GM21825 (cell line): Measurements from ENCODE around the gene ADAMTS2.

Experiments
- ATAC-seq: cut with Tn5 transposase; IDR thresholded peaks from one replicate; pipeline ENCODE4 v1.9.1; 2021; ENCODE audit warnings: mild to moderate bottlenecking, moderate library complexity; ENCODE audit not compliant: unreplicated experiment

The ADAMTS2 gene

DNA sequence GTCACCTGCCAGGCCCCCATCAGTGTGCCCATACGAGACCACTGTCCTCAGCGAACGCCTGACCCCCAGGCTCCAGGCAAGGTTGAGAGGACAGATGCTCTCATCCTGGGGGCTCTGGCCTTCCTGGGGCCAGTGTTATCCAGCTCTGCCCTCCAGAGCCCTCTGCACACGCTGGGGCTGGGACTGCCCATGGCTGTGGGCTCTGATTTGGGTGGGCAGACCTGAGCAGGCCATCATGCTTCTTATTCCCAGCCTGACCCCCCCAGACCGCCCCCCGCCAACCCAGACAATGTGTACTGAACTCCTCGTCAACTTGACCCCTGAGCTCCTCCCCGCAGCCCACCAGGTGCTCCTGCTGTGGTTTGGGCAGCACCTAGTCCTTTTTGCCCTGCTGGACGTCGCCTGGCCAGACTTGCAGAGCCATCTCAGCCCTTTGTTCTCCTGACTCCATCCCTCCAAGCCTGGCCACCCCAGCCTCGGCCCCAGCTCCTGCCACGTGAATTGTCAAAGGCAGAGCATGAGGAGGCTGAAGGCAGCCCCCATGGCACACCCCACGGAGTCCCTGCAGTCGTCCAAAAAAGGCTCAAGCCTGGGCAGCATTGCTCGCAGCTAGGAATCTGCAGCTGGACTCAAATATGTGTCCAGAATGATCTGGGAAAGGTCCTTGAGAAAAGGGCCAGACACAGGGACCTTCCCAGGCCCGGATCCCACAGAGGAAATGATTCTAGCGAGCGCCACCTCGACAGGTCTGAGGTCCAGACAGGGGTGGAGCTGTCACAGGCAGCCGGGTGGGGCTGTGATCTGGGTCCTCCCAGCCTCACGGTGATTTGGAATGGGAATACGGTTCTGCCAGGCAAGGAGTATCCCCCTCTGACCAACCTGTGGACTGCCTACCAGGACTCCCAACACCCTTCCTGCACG is 87.0 kb downstream of the ADAMTS2 start:
- no peak for ATAC-seq

DNA sequence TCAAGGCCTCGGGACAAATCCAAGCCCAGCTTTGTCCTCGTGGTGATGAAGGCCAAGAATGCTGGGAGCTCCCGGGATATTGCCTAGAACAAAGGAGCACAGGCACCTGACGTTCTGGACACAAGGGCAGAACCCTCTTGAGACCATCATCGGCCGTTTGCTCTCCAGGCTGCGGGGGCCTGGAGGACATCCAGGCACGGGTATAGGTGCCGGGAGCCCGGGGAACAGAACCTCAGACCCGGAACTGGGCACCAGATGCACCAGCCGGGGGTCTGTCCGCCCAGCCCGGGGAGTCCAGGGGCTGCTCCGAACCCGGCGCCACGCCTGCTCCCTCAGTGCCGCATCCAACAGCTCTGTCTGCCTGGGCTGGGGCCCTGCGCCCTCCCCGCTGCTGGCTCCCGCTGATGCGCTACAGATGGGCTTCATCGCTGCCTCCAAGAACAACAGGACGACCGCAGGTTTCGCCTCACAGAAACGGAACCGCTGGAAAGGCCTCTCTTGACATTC is 88.0 kb downstream of the ADAMTS2 start:
- no peak for ATAC-seq

DNA sequence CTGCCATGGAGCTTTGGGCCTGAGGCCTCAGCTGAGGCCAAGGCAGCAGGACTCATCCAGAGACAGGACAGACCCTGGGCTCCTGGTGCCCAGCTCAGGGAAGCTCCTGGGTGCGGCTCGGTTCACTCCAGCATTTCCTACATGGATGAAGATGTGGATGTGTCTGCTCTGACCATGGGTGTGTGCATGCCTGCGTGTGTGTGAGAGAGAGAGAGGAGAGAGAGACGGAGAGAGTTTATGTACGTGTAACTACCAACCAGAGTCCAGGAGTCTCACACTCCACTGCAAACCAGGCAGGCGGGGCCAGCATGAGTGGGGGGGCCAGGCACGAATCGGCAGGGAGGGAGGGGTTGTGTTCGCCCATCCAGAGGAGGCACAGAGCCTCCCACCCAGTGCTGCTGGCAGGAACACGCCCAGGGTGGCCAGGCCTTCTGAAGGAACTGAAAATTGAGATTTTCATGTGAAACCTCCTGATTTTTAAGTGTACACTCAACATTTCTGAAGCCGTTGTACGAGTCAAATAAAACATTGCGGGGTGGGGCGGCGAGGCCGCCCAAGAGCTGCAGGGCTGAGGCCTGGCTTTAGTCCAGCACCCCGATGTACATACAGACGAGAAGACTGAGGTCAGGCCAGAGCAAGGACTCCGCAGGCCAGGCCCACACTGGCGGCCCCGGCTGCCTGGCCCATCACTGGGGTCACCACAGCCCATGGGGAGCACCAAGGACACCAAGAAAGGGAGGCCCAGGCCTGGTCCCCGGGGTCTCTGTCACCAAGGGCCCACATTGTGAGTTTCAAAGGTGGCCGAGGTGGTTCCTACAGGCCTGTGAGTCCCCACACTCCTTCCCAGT is 88.7 kb downstream of the ADAMTS2 start:
- ATAC-seq: no peak

DNA sequence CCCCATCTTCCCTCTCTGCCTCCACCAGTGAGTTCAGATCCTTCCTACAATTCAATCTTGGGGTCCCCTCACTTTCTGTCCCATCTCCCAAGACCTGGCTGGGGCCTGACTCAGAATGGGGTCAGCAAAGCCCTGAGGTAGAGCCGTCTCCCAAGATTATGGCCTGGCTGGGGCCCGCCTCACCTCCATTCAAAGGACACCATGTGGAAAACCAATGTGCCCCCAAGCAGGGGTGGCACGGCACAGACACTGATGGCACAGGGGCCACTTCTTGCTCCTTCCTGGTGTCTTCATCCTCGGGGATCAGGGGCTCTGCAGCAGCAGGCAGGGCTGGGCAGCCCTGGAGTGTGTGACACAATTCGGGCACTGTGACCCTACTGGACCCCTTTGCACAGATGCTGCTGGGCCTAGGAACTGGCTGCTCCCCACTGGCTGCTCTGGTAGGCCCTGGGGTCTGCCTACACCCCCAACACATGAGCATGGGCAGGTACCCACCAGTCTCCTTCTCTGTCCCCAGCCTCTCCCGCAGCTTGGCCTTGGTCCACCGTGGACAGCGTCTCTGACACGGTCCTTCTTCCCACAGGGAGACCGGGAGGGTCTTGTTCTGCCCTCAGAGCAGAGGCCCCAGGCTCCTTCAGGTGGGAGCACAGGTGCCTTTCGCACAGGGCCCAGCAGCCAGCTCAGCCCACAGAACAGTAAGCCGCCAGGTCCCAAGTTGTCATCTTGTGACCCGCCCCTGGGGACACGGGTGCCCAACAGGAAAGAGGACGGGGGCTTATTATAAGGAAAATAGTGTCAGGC is 89.5 kb downstream of the ADAMTS2 start:
- no peak for ATAC-seq

DNA sequence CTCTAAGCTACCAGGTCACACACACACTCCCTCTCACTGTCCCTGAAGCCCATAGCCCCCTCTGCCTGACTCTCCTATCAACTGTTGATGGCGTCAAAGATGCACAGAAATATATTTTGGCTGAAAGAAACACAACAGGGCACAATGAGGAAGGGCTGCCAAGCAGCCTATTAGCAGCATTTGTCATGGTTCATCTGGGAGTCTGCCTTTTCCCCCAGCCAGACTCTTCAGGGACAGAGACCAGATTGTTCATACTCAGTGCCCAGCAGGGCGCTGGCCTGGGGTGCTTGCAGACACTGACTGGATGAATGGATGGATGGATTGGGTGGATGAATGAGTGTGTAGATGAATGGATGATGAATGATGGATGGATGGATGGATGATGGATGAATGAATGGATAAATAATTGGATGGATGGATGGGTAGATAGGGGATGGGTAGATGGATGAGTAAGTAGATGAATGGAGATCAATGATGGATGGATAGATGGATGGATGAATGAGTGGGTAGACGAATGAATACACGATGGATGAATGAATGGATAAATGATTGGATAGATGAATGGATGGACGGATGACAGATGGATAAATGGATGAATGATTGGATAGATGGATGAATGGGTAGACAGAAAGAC is 90.5 kb downstream of the ADAMTS2 start:
- ATAC-seq: no peak

DNA sequence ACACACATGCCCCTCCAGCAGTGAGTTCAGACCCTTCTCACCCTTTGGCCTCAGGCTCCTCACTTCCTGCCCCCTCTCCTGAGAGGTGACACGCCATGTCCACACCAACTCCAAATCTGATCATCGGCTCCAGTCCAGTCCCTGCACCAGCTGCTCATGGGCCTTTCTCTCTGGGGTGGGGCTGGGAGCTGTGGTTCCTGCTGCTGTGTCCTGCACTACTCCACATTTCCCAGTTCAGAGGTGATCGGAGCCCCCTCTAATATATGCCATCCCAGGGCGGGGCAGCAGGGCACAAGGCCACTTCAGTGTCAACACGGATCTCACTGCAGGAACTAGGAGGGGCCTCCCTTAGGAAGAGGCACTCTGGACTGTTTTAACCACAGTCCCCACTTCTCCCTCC is 91.5 kb downstream of the ADAMTS2 start:
- ATAC-seq: no peak

DNA sequence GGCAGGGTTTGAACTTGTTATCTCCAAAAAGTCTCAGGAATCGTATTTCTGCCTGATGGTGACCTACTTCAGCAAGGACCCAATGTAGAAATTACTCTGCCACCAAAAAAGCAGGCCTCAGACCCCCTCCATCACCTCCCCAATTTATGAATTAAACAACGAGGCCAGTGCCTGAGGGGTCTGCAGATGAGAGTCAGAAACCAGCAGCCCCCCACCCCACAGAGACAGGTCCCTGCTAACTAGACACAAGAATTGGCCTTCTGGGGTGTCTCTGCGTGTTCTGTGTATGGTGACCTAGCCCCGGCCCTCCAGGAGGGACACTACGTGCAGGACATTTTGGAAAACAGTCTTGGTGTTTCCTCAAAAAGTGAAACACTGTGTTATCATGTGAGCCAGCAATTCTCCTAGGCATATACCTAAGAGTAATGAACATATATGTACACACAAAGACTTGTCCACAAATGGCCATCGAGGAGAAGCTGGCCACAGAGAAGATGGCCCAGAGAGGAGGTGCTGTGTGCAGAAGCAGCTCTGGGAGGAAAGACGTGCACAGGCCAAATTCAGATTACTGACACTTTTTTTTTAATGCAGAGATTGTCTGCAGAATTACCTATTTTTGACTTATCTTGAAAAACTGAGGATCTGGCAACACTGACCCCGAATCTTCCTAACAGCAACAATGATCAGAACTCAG is 93.8 kb downstream of the ADAMTS2 start:
- no peak for ATAC-seq

DNA sequence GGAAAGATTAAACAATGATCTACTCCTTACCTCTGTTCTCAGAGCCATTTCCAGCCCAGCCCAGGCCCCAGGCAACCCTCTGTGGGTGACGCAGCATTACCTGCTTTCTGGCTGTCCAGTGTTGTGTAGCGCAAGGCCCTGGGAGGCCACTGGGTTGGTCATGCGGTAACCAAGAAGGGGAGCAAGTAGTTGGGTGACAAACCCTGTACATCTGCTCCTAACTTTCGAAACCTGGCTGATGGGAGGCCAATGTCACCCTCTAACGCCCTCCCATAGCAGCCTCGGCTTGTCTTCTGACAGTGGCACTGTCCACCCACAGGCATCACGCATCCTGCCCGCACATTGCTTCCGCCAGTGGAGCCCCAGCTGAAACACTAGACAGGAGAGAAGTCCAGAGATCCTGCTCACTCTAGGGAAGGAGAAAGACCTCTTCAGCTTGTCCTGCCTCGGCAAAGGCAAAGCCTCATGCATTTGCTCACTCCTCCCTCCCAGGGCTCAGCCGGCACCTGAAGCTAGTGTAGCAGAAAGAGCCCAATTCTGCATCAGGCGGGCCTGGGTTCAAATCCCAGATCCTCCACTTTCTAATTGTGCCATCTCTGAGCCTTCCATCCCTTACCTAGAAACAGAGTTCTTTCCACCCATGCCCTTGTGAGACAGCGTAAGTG is 94.6 kb downstream of the ADAMTS2 start:
- no peak for ATAC-seq

DNA sequence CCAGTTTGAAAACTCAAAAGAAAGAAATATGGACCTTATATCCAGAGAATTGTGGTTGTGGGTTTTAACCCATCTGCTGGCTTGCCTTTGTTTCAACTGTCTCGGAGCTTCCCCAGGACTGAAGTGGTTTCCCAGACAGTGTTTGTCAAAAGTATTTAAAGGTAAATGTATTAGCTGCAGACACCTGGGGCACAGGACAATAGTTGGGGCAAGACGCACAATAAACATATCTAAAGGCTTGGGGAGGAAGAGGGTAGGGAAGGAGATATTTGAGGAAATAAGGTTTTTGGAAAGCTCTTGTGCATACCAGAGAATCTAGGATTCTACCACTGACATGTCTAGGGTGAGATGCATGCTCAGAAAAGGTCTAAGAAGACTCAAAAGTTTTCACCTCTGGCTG is 99.0 kb downstream of the ADAMTS2 start:
- ATAC-seq: no peak

DNA sequence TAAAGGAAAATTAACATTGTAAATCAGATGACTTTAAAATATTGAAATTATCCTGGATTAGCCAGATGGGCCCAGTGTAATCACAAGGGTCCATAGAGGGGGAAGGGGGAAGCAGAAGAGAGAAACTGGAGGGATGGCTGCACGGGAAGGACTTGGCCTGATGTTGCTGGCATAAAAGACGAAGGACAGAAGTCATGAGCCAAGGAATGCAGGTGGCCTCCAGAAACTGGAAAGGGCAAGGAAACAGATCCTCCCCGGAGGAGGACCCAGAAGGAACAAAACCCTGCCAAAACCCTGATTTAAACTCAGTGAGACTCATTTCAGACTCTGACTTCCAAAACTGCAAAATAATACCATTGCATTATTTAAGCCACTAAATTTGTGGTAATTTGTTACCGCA is 100.2 kb downstream of the ADAMTS2 start:
- no peak for ATAC-seq

DNA sequence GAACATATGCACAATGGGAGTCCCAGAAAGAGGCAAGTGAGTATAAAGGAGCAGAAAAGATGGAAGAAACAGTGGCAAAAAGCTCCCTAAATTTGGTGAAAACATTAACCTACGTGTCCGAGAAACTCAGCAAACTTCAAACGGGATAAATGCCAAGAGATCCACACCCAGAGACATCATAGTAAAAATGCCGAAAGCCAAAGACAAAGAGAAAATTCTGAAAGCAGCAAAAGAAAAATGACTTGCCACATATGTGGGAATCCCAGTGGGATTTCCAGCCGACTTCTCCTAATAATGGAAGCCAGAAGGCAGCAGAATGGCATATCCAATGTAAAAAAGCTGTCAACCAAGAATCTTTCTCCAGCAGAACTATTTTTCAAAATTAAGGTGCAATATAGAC is 101.2 kb downstream of the ADAMTS2 start:
- ATAC-seq: no peak

DNA sequence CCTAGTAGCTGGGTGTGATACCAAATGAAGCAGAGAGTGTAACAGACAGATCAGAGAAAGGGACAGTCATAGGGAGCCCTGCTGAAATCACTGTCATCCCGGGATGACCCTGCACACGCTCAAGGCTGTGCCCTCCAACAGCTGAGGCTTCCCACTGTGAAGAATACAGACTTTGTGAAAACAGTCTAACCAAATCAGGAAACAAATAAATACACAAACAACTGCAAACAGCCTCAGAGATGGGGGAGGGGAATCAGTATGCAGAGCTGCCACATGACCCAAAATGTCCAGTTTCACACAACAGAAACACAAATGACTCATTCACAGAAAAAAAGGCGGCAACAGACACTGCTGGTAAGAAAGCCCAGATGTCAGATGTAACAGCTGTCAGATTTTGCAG is 101.9 kb downstream of the ADAMTS2 start:
- ATAC-seq: no peak

DNA sequence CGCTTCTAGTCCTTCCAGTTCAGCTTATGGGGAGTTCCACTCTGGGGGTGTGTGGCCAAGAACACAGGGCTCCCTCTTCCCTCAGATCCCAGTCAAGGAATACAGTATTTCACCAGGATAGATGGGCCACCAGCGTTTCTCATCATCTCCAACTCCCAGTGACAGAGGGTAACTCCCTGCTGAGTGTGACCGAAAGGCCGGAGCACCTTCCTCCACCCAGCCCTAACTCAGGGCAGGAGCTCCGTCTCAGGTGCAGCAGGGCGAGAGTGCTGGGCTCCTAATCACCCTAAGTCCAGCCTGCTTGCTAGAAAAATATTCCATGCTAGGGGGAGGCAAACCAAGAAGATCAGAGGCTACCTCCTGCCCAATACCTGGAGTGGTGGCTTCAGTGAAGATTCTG is 102.6 kb downstream of the ADAMTS2 start:
- ATAC-seq: no peak

DNA sequence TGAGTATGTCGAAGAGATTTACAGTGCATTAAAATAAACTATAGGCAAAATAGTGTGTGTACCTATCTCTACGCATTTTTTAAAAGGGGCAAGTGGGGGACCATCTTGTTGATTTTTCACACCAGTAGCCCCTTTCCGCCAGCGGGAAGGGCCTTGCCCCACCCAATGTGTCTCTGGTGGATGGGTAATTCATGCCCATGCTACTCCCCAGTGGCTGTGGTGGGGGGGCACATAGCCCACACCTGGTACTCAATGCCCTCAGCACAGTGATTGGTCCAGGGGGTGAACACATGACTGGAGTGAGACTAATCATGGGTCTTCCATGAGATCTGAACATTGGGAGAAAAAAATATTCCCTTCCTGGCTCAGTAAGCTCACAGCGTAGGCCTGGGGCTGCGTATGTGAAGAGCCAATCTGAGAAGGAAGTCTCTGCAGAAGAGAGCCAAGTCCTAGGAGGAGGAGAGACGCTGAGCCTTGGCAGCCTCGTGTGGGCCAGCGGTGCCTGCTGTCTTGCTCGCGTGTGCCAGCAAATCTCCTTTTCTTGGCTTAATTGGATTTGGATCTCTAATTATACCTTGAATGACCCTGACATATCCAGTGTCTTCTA is 103.4 kb downstream of the ADAMTS2 start:
- ATAC-seq: no peak

DNA sequence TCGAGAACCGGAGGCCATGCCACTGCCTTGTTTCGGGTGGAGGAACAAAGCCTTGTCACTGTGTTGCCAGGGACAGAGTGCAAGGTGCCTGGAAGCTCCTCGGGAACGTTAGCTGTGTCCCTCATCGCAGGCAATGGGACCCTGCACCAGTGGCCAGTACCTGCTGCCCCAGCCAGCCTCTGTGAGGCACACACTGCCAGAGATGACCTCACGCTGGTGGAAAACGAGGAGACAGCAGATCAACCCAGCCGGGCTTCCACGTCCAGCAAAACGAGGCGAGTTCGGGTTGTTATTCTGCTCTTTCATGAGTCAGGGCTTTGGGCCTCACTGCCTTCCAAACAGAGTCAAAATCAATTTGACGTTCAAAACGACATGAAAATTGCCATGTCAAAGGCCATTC is 104.1 kb downstream of the ADAMTS2 start:
- no peak for ATAC-seq

DNA sequence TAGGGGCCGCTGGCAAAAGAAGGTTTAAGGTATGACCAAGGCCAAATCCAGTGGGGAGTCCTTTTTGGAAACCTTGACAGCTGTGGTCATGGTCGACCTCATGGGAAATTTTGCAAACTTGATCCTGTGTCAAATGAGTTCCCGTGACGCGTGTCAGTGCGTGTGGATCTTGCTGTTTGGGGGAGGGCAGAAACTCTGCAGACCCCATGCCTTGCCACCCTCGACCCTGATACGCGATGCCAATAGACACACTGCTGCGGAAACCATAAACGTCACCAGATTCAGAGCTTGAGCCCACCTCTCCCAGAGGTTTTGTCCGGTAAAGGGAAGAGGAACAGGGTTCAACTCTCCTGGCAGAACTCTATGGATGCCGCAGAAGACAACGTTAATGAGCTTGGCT is 104.7 kb downstream of the ADAMTS2 start:
- no peak for ATAC-seq

DNA sequence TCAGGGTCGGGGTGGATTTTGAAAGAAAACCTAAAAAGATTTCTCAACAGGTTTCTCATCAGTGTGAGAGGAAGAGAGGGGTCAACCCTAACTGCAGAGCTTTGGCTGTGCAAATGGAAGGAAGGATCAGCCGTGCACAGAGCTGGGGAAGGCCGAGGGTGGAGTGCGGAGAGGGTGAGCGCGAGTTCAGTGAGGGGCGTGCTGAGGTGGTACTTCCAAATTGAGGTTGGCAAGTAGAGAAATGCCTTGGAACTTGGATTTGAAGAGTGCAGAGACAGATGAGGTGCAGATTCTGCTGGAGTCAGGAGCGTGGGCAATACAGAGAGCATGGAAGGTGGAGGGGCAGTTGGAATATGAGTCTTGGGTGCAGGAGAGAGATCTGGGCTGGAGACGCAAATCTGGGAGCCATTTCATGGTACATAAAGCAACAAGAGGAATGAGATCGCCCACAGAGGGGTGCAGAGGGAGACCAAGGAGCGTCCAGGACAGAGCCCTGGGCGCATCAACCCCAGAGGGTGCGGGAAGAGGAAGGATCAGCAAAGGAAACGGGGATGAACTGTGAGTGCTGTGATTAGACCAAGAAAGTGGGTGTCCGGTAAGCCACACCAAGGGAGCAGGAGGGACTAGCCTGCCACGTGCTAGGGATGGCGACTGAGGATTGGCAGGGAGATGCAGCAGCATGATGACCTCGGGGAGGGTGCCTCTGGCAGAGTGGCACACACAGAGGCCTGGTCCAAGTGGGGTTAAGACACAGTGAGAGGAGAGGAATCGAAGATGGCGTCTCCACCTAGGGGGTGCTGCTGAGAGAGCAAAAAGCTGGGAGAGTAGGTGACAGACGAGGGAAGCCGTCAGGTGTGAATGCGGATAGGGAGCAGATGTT is 105.8 kb downstream of the ADAMTS2 start:
- ATAC-seq: no peak

DNA sequence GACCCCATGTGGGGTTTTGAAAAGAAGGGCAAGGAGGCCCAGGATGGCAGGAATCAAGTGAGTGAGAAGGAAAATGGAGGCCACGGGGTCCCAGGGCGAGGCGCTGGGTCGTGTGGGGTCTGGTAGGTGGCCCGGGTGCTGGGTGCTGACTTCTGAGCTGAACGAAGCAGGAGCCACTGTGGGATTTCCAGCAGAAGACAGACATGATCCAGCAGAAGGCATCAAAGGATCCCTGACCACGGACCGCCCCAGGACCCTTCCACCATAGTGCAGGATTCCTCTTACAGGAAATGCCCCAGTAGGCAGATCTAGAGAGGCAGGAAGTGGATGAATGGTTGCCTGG is 106.7 kb downstream of the ADAMTS2 start:
- ATAC-seq: no peak
